Lung (tissue), 12 donors: ENCODE data around the gene PKNOX1. TPM values are rescaled to one million over a fixed set of nuclear protein-coding genes. Genes with fewer than 3 reads are reported as not detected.
"Not testable (repeated sequence)": the region's sequence is repeated elsewhere in the genome, so short reads cannot be mapped to it uniquely, and the experiment has no call there.

Experiments
- ATAC-seq: fragments of 200-7000 bp; cut with Tn5 transposase; one replicate; pipeline ENCODE4 v1.9.1; 2020; ENCODE audit warnings: moderate number of reproducible peaks; ENCODE audit not compliant: insufficient read depth, low FRiP score
- DNase-seq, 3 donors: peaks; one replicate each; pipeline ENCODE4 v3.0.0-alpha.2; 2013 to 2017
- H3K27ac ChIP-seq, 2 donors: one replicate each; pipeline ENCODE4 v1.5.1; 2013; ENCODE audit warnings: mild to moderate bottlenecking in 2 of 2, moderate library complexity in 2 of 2, control low read depth in 1 of 2, inconsistent platforms in 1 of 2, low read depth in 1 of 2, low read length in 1 of 2
- H3K27me3 ChIP-seq, 3 donors: one replicate each; pipeline ENCODE4 v1.5.1; 2013; ENCODE audit warnings: low read length in 2 of 3; ENCODE audit not compliant: control insufficient read depth in 3 of 3, insufficient read depth in 3 of 3
- H3K36me3 ChIP-seq, 4 donors: one replicate each; pipeline ENCODE4 v1.5.1; 2013; ENCODE audit warnings: low read length in 4 of 4, mild to moderate bottlenecking in 1 of 4, moderate library complexity in 1 of 4; ENCODE audit not compliant: control insufficient read depth in 4 of 4, insufficient read depth in 4 of 4
- H3K4me1 ChIP-seq, 5 donors: one replicate each; pipeline ENCODE4 v1.5.1; 2013; ENCODE audit warnings: low read length in 5 of 5, mild to moderate bottlenecking in 2 of 5, moderate library complexity in 1 of 5; ENCODE audit not compliant: control insufficient read depth in 5 of 5, insufficient read depth in 5 of 5
- H3K4me3 ChIP-seq: one replicate; pipeline ENCODE4 v1.5.1; 2013; ENCODE audit warnings: mild to moderate bottlenecking, control low read depth, moderate library complexity
- H3K9ac ChIP-seq, 2 donors: one replicate each; pipeline ENCODE4 v1.5.1; 2013; ENCODE audit warnings: low read length in 2 of 2, control low read depth in 1 of 2; ENCODE audit not compliant: insufficient read depth in 1 of 2
- H3K9me3 ChIP-seq, 4 donors: one replicate each; pipeline ENCODE4 v1.5.1; 2013; ENCODE audit warnings: low read length in 3 of 4, mild to moderate bottlenecking in 1 of 4, moderate library complexity in 1 of 4; ENCODE audit not compliant: control insufficient read depth in 4 of 4, insufficient read depth in 3 of 4
- WGBS, 2 donors: extraction: QIAGEN DNeasy Blood & Tissue Kit; methylation state at CpG; one replicate each; pipeline ENCODE4 v1.1.7; 2013; 5-methylcytosine and 5-hydroxymethylcytosine counted together
- polyA plus RNA-seq, 2 donors: library from polyadenylated mRNA; stranded (reverse); fragments of 200-250 nt; gene quantifications; one replicate each; pipeline ENCODE4 v1.2.1, GENCODE V29; 2013
- total RNA-seq, 2 donors: library from RNA; depleted of rRNA in 1 of 2; stranded (reverse); fragments of >200 nt in 1 of 2; gene quantifications; one replicate each; pipeline ENCODE4 v1.2.1, GENCODE V29; 2014 to 2021
- TF ChIP-seq, protein P1 (sequence below): IDR thresholded peaks from 2 replicates; pipeline ENCODE4 v1.5.1; 2012; ENCODE audit warnings: mild to moderate bottlenecking; ENCODE audit errors: control extremely low read depth, extremely low read depth
- donor health status: control.
- donor health status: control.
- donor health status: Bipolar disorder and iron deficiency.
- donor health status: healthy.
- donor health status: DM: yes; HTN: yes; CAD: no.

Gene PKNOX1
- total and polyA plus RNA-seq, 4 donors = 9.6 to 40.4 (median 14.2) TPM

DNA sequence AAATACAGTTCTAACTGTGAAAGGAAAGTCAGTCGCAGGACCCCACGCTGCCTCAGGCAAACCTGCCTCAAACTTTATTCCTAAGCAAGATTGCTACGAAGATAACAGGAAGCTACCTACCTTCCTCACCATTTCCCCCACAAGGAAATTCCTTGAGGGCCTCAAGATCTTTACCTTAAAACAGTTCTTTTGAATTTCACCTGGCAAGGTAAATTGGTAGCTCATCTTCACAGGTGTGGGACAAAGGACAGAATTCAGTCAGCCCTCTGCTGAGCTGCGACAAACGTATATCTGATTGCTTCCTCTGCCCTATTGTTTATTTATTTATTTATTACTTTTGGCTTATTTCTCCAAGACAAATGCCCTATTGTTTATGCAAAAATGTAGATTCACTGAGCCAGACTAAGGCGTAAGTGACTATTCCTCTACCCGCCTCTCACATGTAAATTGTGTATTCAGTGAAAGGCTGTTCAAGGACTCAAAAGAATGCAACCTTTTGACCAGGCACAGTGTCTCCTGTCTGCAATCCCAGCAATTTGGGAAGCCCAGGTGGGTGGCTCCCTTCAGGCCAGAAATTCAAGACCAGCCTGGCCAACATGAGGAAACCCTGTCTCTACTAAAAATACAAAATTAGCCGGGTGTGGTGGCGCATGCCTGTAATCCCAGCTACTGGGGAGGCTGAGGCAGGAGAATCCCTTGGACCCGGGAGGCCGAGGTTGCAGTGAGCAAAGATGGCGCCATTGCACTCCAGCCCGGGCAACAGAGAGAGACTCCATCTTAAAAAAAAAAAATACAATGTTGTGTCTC, 17.3 kb upstream of the PKNOX1 start:
- no peak for DNase-seq
- ATAC-seq = no peak

DNA sequence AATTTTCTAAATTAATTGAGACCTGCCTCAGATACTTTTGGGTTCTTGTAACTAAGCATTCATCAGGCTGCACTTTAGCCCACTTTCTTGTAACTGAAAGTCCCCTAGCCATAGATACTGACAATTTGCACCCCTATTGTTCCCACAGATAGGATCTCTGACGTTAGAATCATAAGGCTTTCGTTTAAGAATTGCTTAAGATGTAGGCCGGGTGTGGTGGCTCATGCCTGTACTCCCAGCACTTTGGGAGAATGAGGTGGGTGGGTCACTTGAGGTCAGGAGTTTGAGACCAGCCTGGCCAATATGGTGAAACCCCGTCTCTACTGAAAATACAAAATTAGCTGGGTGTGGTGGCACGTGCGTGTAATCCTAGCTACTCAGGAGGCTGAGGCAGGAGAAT, 16.2 kb upstream of the PKNOX1 start:
- H3K36me3 ChIP-seq, DNase-seq, H3K4me3 ChIP-seq, ATAC-seq, H3K9ac ChIP-seq, H3K27ac ChIP-seq, H3K27me3 ChIP-seq, H3K9me3 ChIP-seq: not testable (repeated sequence)
- H3K4me1 ChIP-seq = peaks cover 0 to 11% (median 0%) of the 10 kb centered on the region in 5 donors
- 72 to 80% methylated on average over 6 of the region's 6 CpGs for WGBS, 2 donors

More for the DNA sequence above, 17.3 kb upstream of the PKNOX1 start:
- Histone ChIP-seq H3K4me1 (peaks cover 0 to 11% (median 0%) of the 10 kb centered on the region in 5 donors), H3K27me3 (no peaks in the 10 kb centered on the region), H3K9me3 (no peaks in the 10 kb centered on the region), H3K4me3 (no peak overlapping the region), H3K9ac (no peak overlapping the region), H3K36me3 (no peaks in the 10 kb centered on the region), H3K27ac (no peak overlapping the region)
- TF ChIP-seq, protein P1, sequence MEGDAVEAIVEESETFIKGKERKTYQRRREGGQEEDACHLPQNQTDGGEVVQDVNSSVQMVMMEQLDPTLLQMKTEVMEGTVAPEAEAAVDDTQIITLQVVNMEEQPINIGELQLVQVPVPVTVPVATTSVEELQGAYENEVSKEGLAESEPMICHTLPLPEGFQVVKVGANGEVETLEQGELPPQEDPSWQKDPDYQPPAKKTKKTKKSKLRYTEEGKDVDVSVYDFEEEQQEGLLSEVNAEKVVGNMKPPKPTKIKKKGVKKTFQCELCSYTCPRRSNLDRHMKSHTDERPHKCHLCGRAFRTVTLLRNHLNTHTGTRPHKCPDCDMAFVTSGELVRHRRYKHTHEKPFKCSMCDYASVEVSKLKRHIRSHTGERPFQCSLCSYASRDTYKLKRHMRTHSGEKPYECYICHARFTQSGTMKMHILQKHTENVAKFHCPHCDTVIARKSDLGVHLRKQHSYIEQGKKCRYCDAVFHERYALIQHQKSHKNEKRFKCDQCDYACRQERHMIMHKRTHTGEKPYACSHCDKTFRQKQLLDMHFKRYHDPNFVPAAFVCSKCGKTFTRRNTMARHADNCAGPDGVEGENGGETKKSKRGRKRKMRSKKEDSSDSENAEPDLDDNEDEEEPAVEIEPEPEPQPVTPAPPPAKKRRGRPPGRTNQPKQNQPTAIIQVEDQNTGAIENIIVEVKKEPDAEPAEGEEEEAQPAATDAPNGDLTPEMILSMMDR = no peak
- 87 to 90% methylated on average over 13 of the region's 13 CpGs for WGBS, 2 donors

DNA sequence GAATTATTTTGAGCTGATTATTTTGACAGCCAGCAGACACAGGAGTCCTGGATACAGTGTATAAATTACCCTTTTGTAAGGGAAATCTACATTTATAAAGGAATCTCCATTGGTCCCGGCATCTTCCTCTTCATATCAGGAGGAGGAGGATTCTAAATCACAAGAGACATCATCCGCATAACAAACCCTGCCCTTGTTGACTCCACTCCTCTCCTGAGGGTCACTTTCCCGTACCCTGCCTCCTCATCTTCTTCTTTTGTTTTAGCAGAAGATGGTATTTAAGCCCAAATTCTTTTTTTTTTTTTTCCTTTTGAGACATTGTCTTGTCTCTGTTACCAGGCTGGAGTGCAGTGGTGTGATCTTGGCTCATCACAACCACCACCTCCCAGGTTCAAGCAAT, 14.6 kb upstream of the PKNOX1 start:
- peaks cover 0 to 11% (median 0%) of the 10 kb centered on the region in 5 donors for H3K4me1 ChIP-seq
- H3K36me3 ChIP-seq = no peaks in the 10 kb centered on the region
- TF ChIP-seq, protein P1 = no peak
- no peaks in the 10 kb centered on the region for H3K27me3 ChIP-seq
- DNase-seq = no peak
- no peak overlapping the region for H3K27ac ChIP-seq
- no peak for ATAC-seq
- no peak overlapping the region for H3K4me3 ChIP-seq
- WGBS, 2 donors = 89 to 92% methylated on average over 3 of the region's 3 CpGs
- H3K9me3 ChIP-seq = no peaks in the 10 kb centered on the region
- no peak overlapping the region for H3K9ac ChIP-seq

GRCh38 chr21:42962380-42963007, 11.9 kb upstream of the PKNOX1 start:
- no peak overlapping the region for H3K4me3 ChIP-seq

More at GRCh38 chr21:42962380-42963007, 11.9 kb upstream of the PKNOX1 start:
- Histone ChIP-seq H3K4me1 (no peaks in the 10 kb centered on the region), H3K36me3 (no peaks in the 10 kb centered on the region), H3K27ac (no peak overlapping the region), H3K9me3 (no peaks in the 10 kb centered on the region), H3K27me3 (no peaks in the 10 kb centered on the region), H3K9ac (no peak overlapping the region)
- WGBS, 2 donors = 80 to 83% methylated on average over 3 to 4 of the region's 6 CpGs
- ATAC-seq (no peak), DNase-seq (no peak)
- TF ChIP-seq, protein P1 = no peak
